ENCODE measurements around the gene TLN1. TPM values are rescaled to one million over a fixed set of nuclear protein-coding genes. Genes with fewer than 3 reads are reported as not detected.

Gene TLN1
- total and polyA plus RNA-seq, 2 of the 8 experiments (the other 6 are each of a cell fraction or from before 2014, with no cell fraction given) = 28.1 to 90.1 TPM

GRCh38 chr9:35710818-35711500 lies 21.0 kb downstream of the TLN1 start:
- POLR2A ChIA-PET (ENCODE audit: partially characterized antibody) = interaction anchor here (1.0 to 10.5 kb wide), 3 partner anchors 16 to 26 kb away, joined by 3 to 51 read pairs (median 3); no protein-coding TSS in a partner anchor
- Histone ChIP-seq H3K9me3 (ENCODE audit: insufficient read depth in 2 of 2, low read depth in 1 of 2, low read length in 1 of 2) (no peaks in the 10 kb centered on the region), H2BK20ac (ENCODE audit: low read length) (no peak overlapping the region), H3K4ac (replicated peaks; ENCODE audit: insufficient read length, low read depth, low read length) (no peak overlapping the region), H2BK5ac (ENCODE audit: low read depth, low read length) (no peak overlapping the region), H4K20me1 (replicated peaks in 1 of 2; ENCODE audit: control insufficient read depth in 1 of 2, insufficient read depth in 2 of 2, low read length in 2 of 2) (peaks cover 0 to 5% of the 10 kb centered on the region in 2 experiments), H2BK120ac (replicated peaks; ENCODE audit: low read depth, low read length) (no peak overlapping the region), H4K5ac (ENCODE audit: insufficient read length, low read depth, low read length) (no peak overlapping the region), H3K79me1 (ENCODE audit: low read depth, low read length) (no peaks in the 10 kb centered on the region), H3K27ac (ENCODE audit: low read depth, low read length) (no peak overlapping the region), H3K18ac (ENCODE audit: extremely low read depth, low read length) (no peak overlapping the region), H3K56ac (replicated peaks; ENCODE audit: insufficient read length, low read depth, low read length) (no peak overlapping the region), H3K14ac (ENCODE audit: insufficient read length) (no peak overlapping the region), H4K8ac (ENCODE audit: extremely low read depth, insufficient read depth, low read length) (no peak overlapping the region), H4K91ac (replicated peaks; ENCODE audit: insufficient read length, low read length) (no peak overlapping the region), H3K27me3 (replicated peaks in 1 of 4; ENCODE audit: control insufficient read depth in 3 of 4, extremely low read depth in 1 of 4, insufficient read depth in 3 of 4, low read length in 3 of 4) (no peaks in the 10 kb centered on the region), H3K23ac (ENCODE audit: insufficient read length) (no peak overlapping the region), H2AFZ (ENCODE audit: low read length) (no peak overlapping the region), H2AK5ac (ENCODE audit: low read depth, low read length) (no peak overlapping the region), H2BK15ac (ENCODE audit: low read length) (no peak overlapping the region), H2BK12ac (ENCODE audit: low read depth, low read length) (no peak overlapping the region), H3K36me3 (ENCODE audit: control insufficient read depth in 2 of 4, insufficient read depth in 4 of 4, low read length in 3 of 4) (peaks cover 27 to 84% (median 61%) of the 10 kb centered on the region in 4 experiments; a peak in 7 of 8 replicates), H3K23me2 (ENCODE audit: low read depth, low read length) (no peaks in the 10 kb centered on the region), H3K4me1 (replicated peaks in 1 of 4; ENCODE audit: control insufficient read depth in 3 of 4, insufficient read depth in 4 of 4, low read length in 3 of 4) (no peaks in the 10 kb centered on the region), H3K4me2 (ENCODE audit: insufficient read depth in 1 of 2, low read depth in 2 of 2, low read length in 2 of 2) (no peak overlapping the region), H3K79me2 (ENCODE audit: control insufficient read depth in 1 of 2, insufficient read depth in 2 of 2, low read length in 2 of 2) (no peaks in the 10 kb centered on the region), H3K9ac (replicated peaks in 1 of 4; ENCODE audit: extremely low read depth in 1 of 4, low read depth in 3 of 4, low read length in 3 of 4) (no peak overlapping the region), H3K4me3 (ENCODE audit: extremely low read depth in 1 of 4, insufficient read depth in 2 of 4, low read depth in 3 of 4, low read length in 4 of 4) (no peak overlapping the region)
- CTCF ChIA-PET (ENCODE audit: partially characterized antibody) = interaction anchor here (1.7 to 13.8 kb wide), 5 partner anchors 10 to 63 kb away, joined by 5 to 199 read pairs (median 90); partner anchors contain the start of genes ARHGEF39, CCDC107, CREB3 and RMRP
- no peak for FAIRE-seq
- 91% methylated on average over 7 of the region's 7 CpGs; no CpG with 5 or more reads in 1 of the 2 experiments for WGBS, 2 experiments (ENCODE audit: extremely low coverage in 1 of 2, insufficient coverage in 1 of 2, insufficient read length in 1 of 2, insufficient replicate concordance in 2 of 2, low coverage in 1 of 2, low lambda C conversion rate in 2 of 2, missing lambda C conversion rate in 1 of 2)
- DNase-seq (ENCODE audit: low read depth in 1 of 2, low spot score in 2 of 2) = no peak
- TF ChIP-seq KDM1A (IDR thresholded peaks at IDR 0.05; ENCODE audit: borderline replicate concordance, low read length) (no peak), EZH2 (IDR thresholded peaks at IDR 0.05; ENCODE audit: low read depth, low read length, severe bottlenecking) (no peak), CEBPB (IDR thresholded peaks at IDR 0.05; ENCODE audit: low read depth, low read length) (no peak), MAX (IDR thresholded peaks at IDR 0.05) (no peak), MAFK (IDR thresholded peaks at IDR 0.05; ENCODE audit: low read depth, low read length) (no peak), ATF3 (IDR thresholded peaks at IDR 0.05; ENCODE audit: insufficient read depth, low read depth, low read length) (no peak), E2F6 (IDR thresholded peaks at IDR 0.05) (no peak), KDM4A (IDR thresholded peaks at IDR 0.05; ENCODE audit: low read depth, low read length, severe bottlenecking) (no peak), EGR1 (IDR thresholded peaks at IDR 0.05; ENCODE audit: borderline replicate concordance, low read depth, low read length) (no peak), SP1 (IDR thresholded peaks at IDR 0.05; ENCODE audit: low read depth, low read length) (no peak), POU5F1 (IDR thresholded peaks at IDR 0.05; ENCODE audit: low read depth, low read length) (no peak)
